K562 (cell line): Measurements from ENCODE around the gene NEURL4. TPM values are rescaled to one million over a fixed set of nuclear protein-coding genes. Genes with fewer than 3 reads are reported as not detected.

Experiments
- CREM ChIP-seq: IDR thresholded peaks from 2 replicates; pipeline ENCODE4 v1.6.1; 2014; ENCODE audit warnings: antibody characterized with exemption, low read depth
- FIP1L1 ChIP-seq: fragments of 200-400 bp; formaldehyde crosslinking; IDR thresholded peaks from 2 replicates; pipeline ENCODE4 v1.6.1; 2018; ENCODE audit warnings: mild to moderate bottlenecking, low read depth, low read length; ENCODE audit not compliant: poor library complexity, severe bottlenecking
- FOXJ2 ChIP-seq: fragments of 200-800 bp; sonication (Bioruptor generic); IDR thresholded peaks from 2 replicates; pipeline ENCODE4 v1.6.1; 2016; ENCODE audit warnings: missing genetic modification characterization, missing compliant biosample characterization
- GATAD2B ChIP-seq: fragments of 450-650 bp; IDR thresholded peaks from 2 replicates; pipeline ENCODE4 v1.6.1; 2017; ENCODE audit warnings: mild to moderate bottlenecking, borderline replicate concordance
- ILF3 ChIP-seq: fragments of 450-650 bp; IDR thresholded peaks from 2 replicates; pipeline ENCODE4 v1.6.1; 2018; ENCODE audit warnings: antibody characterized with exemption, mild to moderate bottlenecking, moderate library complexity, borderline replicate concordance
- KAT2B ChIP-seq: IDR thresholded peaks from one replicate; pipeline ENCODE4 v1.6.1; 2012; ENCODE audit warnings: low read depth, mild to moderate bottlenecking, control low read depth, inconsistent platforms, low read length, moderate library complexity
- MCM7 ChIP-seq, 2 experiments: fragments of 450-650 bp; IDR thresholded peaks; 2 replicates each; pipeline ENCODE4 v1.6.1; 2016 to 2018
- RCOR1 ChIP-seq, 2 experiments: IDR thresholded peaks; 2 replicates each; pipeline ENCODE4 v1.6.1; 2012; ENCODE audit warnings: low read depth in 2 of 2, low read length in 2 of 2, borderline replicate concordance in 1 of 2, improper control_type of control experiment in 1 of 2
- SNRNP70 ChIP-seq: fragments of 200-400 bp; formaldehyde crosslinking; optimal IDR thresholded peaks from 2 replicates; pipeline ENCODE3; 2017; ENCODE audit warnings: low read depth, low read length
- ZNF316 ChIP-seq: fragments of 450-650 bp; IDR thresholded peaks from 2 replicates; pipeline ENCODE4 v1.6.1; 2016
- ZNF583 ChIP-seq: fragments of 250-450 bp; sonication (Bioruptor Pico); IDR thresholded peaks from 2 replicates; pipeline ENCODE4 v1.4.0; 2020
- ZNF77 ChIP-seq: fragments of 250-450 bp; sonication (Bioruptor Pico); IDR thresholded peaks from 2 replicates; pipeline ENCODE4 v1.5.0; 2020
- polyA plus RNA-seq, 8 experiments: library from polyadenylated mRNA; depleted of rRNA in 4 of 8; stranded (reverse) in 5 of 8; unstranded in 3 of 8; fragments of >200 nt; fragmentation: Nextera tagmentation in 2 of 8; fragmentation: Illumina TruSeq in 1 of 8; extraction: Ambion mirVana in 2 of 8; extraction: Trizol in 1 of 8; gene quantifications; 2 replicates each; pipeline versions ENCODE4 v1.2.1 to v1.2.3, GENCODE V29; 2011 to 2014; ENCODE audit warnings: inconsistent platforms in 1 of 8, missing spikeins in 1 of 8
- total RNA-seq, 7 experiments: library from RNA; depleted of rRNA in 6 of 7; stranded (reverse); fragments of >200 nt in 6 of 7; fragmentation: Illumina TruSeq in 2 of 7; extraction: Trizol in 2 of 7; gene quantifications; 2 replicates each; pipeline versions ENCODE4 v1.2.1 to v1.2.3, GENCODE V29; 2011 to 2021; ENCODE audit warnings: low replicate concordance in 1 of 7
- TF ChIP-seq, protein P1 (sequence below), 2 experiments: fragments of 450-650 bp; formaldehyde crosslinking in 1 of 2; IDR thresholded peaks; 2 replicates each; pipeline versions ENCODE4 v1.4.0 to v1.6.1; 2014 to 2020; ENCODE audit warnings: mild to moderate bottlenecking in 2 of 2, borderline replicate concordance in 1 of 2, low read depth in 1 of 2
- TF ChIP-seq, protein P2 (sequence below): sonication (generic); formaldehyde crosslinking; IDR thresholded peaks from 2 replicates; pipeline ENCODE4 v1.4.0; 2020; ENCODE audit warnings: mild to moderate bottlenecking, missing genetic modification reagents
- TF ChIP-seq, protein P3 (sequence below): fragments of 450-650 bp; IDR thresholded peaks from 2 replicates; pipeline ENCODE4 v1.6.1; 2016; ENCODE audit warnings: missing biosample characterization, missing genetic modification characterization
- TF ChIP-seq, protein P4 (sequence below): fragments of 450-650 bp; formaldehyde crosslinking; conservative IDR thresholded peaks from 2 replicates; pipeline ENCODE4 v1.4.0; 2022; ENCODE audit warnings: mild to moderate bottlenecking, missing genetic modification characterization

NEURL4 gene
- total and polyA plus RNA-seq, 9 of the 15 experiments (the other 6 are each of a cell fraction or from before 2014, with no cell fraction given) = 0.08 to 37.4 (median 11.5) TPM

DNA sequence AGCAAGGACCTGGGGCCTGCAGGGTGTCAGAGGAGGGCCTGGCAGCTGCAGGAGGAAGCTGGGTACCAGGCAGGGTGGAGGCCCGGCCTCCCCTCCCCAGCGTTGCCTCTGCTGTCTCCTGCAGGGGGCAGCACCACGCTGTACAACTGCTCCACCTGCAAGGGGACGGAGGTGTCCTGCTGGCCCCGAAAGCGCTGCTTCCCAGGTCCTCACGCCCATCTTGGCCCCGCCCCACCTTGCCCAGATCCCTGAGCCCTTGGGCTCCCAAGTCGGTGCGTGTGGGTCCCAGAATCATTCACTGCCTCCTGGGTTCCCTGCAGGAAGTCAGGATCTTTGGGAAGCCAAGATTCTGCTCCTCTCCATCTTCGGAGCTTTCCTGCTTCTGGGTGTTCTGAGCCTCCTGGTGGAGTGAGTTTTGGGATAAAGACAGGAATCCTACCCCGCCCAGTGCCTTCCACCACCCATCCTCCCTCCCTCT is 27.0 kb upstream of the NEURL4 start (continued):
- TF ChIP-seq, protein P1, sequence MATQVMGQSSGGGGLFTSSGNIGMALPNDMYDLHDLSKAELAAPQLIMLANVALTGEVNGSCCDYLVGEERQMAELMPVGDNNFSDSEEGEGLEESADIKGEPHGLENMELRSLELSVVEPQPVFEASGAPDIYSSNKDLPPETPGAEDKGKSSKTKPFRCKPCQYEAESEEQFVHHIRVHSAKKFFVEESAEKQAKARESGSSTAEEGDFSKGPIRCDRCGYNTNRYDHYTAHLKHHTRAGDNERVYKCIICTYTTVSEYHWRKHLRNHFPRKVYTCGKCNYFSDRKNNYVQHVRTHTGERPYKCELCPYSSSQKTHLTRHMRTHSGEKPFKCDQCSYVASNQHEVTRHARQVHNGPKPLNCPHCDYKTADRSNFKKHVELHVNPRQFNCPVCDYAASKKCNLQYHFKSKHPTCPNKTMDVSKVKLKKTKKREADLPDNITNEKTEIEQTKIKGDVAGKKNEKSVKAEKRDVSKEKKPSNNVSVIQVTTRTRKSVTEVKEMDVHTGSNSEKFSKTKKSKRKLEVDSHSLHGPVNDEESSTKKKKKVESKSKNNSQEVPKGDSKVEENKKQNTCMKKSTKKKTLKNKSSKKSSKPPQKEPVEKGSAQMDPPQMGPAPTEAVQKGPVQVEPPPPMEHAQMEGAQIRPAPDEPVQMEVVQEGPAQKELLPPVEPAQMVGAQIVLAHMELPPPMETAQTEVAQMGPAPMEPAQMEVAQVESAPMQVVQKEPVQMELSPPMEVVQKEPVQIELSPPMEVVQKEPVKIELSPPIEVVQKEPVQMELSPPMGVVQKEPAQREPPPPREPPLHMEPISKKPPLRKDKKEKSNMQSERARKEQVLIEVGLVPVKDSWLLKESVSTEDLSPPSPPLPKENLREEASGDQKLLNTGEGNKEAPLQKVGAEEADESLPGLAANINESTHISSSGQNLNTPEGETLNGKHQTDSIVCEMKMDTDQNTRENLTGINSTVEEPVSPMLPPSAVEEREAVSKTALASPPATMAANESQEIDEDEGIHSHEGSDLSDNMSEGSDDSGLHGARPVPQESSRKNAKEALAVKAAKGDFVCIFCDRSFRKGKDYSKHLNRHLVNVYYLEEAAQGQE (IDR thresholded peaks at IDR 0.05; ENCODE audit: borderline replicate concordance) = peak; percentile 86
- TF ChIP-seq, protein P1 (CRISPR knock-in tag; IDR thresholded peaks at IDR 0.05; ENCODE audit: low read depth) = no peak
- TF ChIP-seq ZNF583 (CRISPR knock-in tag) = no peak
- no peak for TF ChIP-seq ZNF77 (CRISPR knock-in tag)
- TF ChIP-seq, protein P2, sequence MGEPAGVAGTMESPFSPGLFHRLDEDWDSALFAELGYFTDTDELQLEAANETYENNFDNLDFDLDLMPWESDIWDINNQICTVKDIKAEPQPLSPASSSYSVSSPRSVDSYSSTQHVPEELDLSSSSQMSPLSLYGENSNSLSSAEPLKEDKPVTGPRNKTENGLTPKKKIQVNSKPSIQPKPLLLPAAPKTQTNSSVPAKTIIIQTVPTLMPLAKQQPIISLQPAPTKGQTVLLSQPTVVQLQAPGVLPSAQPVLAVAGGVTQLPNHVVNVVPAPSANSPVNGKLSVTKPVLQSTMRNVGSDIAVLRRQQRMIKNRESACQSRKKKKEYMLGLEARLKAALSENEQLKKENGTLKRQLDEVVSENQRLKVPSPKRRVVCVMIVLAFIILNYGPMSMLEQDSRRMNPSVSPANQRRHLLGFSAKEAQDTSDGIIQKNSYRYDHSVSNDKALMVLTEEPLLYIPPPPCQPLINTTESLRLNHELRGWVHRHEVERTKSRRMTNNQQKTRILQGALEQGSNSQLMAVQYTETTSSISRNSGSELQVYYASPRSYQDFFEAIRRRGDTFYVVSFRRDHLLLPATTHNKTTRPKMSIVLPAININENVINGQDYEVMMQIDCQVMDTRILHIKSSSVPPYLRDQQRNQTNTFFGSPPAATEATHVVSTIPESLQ (CRISPR knock-in tag) = no peak
- peak in 1 of 2 experiments; percentile 61; a peak in 2 of 4 replicates for TF ChIP-seq RCOR1 (IDR thresholded peaks at IDR 0.05; ENCODE audit: borderline replicate concordance in 1 of 2, low read depth in 2 of 2, low read length in 2 of 2)
- TF ChIP-seq, protein P3, sequence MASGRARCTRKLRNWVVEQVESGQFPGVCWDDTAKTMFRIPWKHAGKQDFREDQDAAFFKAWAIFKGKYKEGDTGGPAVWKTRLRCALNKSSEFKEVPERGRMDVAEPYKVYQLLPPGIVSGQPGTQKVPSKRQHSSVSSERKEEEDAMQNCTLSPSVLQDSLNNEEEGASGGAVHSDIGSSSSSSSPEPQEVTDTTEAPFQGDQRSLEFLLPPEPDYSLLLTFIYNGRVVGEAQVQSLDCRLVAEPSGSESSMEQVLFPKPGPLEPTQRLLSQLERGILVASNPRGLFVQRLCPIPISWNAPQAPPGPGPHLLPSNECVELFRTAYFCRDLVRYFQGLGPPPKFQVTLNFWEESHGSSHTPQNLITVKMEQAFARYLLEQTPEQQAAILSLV (tag) = no peak
- TF ChIP-seq, protein P4, sequence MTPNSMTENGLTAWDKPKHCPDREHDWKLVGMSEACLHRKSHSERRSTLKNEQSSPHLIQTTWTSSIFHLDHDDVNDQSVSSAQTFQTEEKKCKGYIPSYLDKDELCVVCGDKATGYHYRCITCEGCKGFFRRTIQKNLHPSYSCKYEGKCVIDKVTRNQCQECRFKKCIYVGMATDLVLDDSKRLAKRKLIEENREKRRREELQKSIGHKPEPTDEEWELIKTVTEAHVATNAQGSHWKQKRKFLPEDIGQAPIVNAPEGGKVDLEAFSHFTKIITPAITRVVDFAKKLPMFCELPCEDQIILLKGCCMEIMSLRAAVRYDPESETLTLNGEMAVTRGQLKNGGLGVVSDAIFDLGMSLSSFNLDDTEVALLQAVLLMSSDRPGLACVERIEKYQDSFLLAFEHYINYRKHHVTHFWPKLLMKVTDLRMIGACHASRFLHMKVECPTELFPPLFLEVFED (CRISPR knock-in tag) = no peak
- TF ChIP-seq FOXJ2 = no peak
- TF ChIP-seq MCM7 (IDR thresholded peaks at IDR 0.05) = no peak
- no peak for TF ChIP-seq SNRNP70
- no peak for TF ChIP-seq GATAD2B
- TF ChIP-seq KAT2B = no peak
- no peak for TF ChIP-seq FIP1L1
- 0 out of 2 replicates have a peak, but pooled peaks have one; percentile 41 for TF ChIP-seq CREM
- no peak for TF ChIP-seq ZNF316
- TF ChIP-seq ILF3 = no peak
